HepG2 (cell line): ENCODE measurements around the gene VEGFA. TPM values are rescaled to one million over a fixed set of nuclear protein-coding genes. Genes with fewer than 3 reads are reported as not detected.

ENCODE experiments used
- AFF4 ChIP-seq: sonication (generic); formaldehyde crosslinking; IDR thresholded peaks from 2 replicates; pipeline ENCODE4 v1.4.0; 2020; ENCODE audit warnings: missing genetic modification reagents
- BRF2 ChIP-seq: sonication (generic); formaldehyde crosslinking; IDR thresholded peaks from 2 replicates; pipeline ENCODE4 v1.8.1; 2022; ENCODE audit warnings: mild to moderate bottlenecking, missing genetic modification reagents
- CEBPB ChIP-seq: IDR thresholded peaks from 2 replicates; pipeline ENCODE4 v1.6.1; 2011; ENCODE audit warnings: low read depth, low read length, improper control_type of control experiment, borderline replicate concordance
- NFE2L2 ChIP-seq: fragments of 150-350 bp; IDR thresholded peaks from 2 replicates; pipeline ENCODE4 v1.6.1; 2014; ENCODE audit warnings: low read length
- SETDB1 ChIP-seq: sonication (generic); formaldehyde crosslinking; IDR thresholded peaks from 2 replicates; pipeline ENCODE4 v1.5.1; 2020; ENCODE audit warnings: missing genetic modification reagents, mild to moderate bottlenecking, borderline replicate concordance
- SOX5 ChIP-seq: IDR thresholded peaks from 2 replicates; pipeline ENCODE4 v1.6.1; 2016; ENCODE audit warnings: borderline replicate concordance
- SRSF9 ChIP-seq: fragments of 200-400 bp; formaldehyde crosslinking; IDR thresholded peaks from 2 replicates; pipeline ENCODE4 v1.6.1; 2018; ENCODE audit warnings: borderline replicate concordance, mild to moderate bottlenecking, low read depth, low read length; ENCODE audit not compliant: insufficient read depth, poor library complexity, severe bottlenecking
- ZBTB40 ChIP-seq, 2 experiments: fragments of 450-650 bp in 1 of 2; sonication (generic) in 1 of 2; formaldehyde crosslinking in 1 of 2; IDR thresholded peaks; 2 replicates each; pipeline versions ENCODE4 v1.6.1 to v1.8.0; 2016 to 2022; ENCODE audit warnings: antibody characterized with exemption in 1 of 2, mild to moderate bottlenecking in 1 of 2, missing genetic modification reagents in 1 of 2
- ZNF749 ChIP-seq: sonication (generic); formaldehyde crosslinking; IDR thresholded peaks from 2 replicates; pipeline ENCODE4 v1.8.0; 2022; ENCODE audit warnings: mild to moderate bottlenecking, missing genetic modification reagents, moderate library complexity, borderline replicate concordance
- ZSCAN21 ChIP-seq: sonication (generic); formaldehyde crosslinking; IDR thresholded peaks from 2 replicates; pipeline ENCODE4 v1.8.0; 2022; ENCODE audit warnings: mild to moderate bottlenecking, missing genetic modification reagents, moderate library complexity, borderline replicate concordance
- ZSCAN22 ChIP-seq: sonication (generic); formaldehyde crosslinking; IDR thresholded peaks from 2 replicates; pipeline ENCODE4 v1.4.0; 2020; ENCODE audit warnings: mild to moderate bottlenecking, missing genetic modification reagents
- polyA plus RNA-seq, 8 experiments: library from polyadenylated mRNA; depleted of rRNA in 3 of 8; stranded (reverse) in 7 of 8; unstranded in 1 of 8; fragments of >200 nt; fragmentation: Illumina TruSeq in 4 of 8; extraction: Trizol in 4 of 8; gene quantifications; 2 replicates each; pipeline versions ENCODE4 v1.2.1 to v1.2.3, GENCODE V29; 2011 to 2016; ENCODE audit warnings: low read depth in 4 of 8, missing spikeins in 1 of 8, mixed read lengths in 1 of 8; ENCODE audit not compliant: insufficient read depth in 1 of 8
- total RNA-seq, 5 experiments: library from RNA; depleted of rRNA; stranded (reverse); fragments of >200 nt; fragmentation: Illumina TruSeq; extraction: Trizol; gene quantifications; 2 replicates each; pipeline ENCODE4 v1.2.3, GENCODE V29; 2016; ENCODE audit warnings: low read depth in 1 of 5
- TF ChIP-seq, protein P1 (sequence below): sonication (generic); formaldehyde crosslinking; IDR thresholded peaks from 2 replicates; pipeline ENCODE4 v1.9.0; 2021; ENCODE audit warnings: missing genetic modification reagents, borderline replicate concordance

Gene VEGFA
- total and polyA plus RNA-seq, 2 of the 13 experiments (the other 11 are each of a cell fraction or from before 2014, with no cell fraction given), result 68.1 to 629 TPM

GRCh38 chr6:43758617-43759050, 11.4 kb upstream of the VEGFA start (continued):
- TF ChIP-seq BRF2 (CRISPR knock-in tag) (no peak), NFE2L2 (no peak), CEBPB (no peak), ZBTB40 (IDR thresholded peaks at IDR 0.05) (no peak), ZBTB40 (CRISPR knock-in tag; IDR thresholded peaks at IDR 0.05) (no peak), SETDB1 (CRISPR knock-in tag) (no peak), ZSCAN21 (CRISPR knock-in tag) (no peak), ZSCAN22 (no peak), SOX5 (CRISPR knock-in tag) (peak; percentile 27; the same call in 1 of the 2 replicates), AFF4 (no peak), SRSF9 (no peak), ZNF749 (no peak)
- TF ChIP-seq, protein P1, sequence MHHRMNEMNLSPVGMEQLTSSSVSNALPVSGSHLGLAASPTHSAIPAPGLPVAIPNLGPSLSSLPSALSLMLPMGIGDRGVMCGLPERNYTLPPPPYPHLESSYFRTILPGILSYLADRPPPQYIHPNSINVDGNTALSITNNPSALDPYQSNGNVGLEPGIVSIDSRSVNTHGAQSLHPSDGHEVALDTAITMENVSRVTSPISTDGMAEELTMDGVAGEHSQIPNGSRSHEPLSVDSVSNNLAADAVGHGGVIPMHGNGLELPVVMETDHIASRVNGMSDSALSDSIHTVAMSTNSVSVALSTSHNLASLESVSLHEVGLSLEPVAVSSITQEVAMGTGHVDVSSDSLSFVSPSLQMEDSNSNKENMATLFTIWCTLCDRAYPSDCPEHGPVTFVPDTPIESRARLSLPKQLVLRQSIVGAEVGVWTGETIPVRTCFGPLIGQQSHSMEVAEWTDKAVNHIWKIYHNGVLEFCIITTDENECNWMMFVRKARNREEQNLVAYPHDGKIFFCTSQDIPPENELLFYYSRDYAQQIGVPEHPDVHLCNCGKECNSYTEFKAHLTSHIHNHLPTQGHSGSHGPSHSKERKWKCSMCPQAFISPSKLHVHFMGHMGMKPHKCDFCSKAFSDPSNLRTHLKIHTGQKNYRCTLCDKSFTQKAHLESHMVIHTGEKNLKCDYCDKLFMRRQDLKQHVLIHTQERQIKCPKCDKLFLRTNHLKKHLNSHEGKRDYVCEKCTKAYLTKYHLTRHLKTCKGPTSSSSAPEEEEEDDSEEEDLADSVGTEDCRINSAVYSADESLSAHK (CRISPR knock-in tag), result no peak
